ENCODE data around the gene CIAO2B.
A peak's percentile ranks its signal among the peaks of the same experiment; 100 is the strongest.
"Not testable (repeated sequence)": the region's sequence is repeated elsewhere in the genome, so short reads cannot be mapped to it uniquely, and the experiment has no call there.

The CIAO2B gene

DNA sequence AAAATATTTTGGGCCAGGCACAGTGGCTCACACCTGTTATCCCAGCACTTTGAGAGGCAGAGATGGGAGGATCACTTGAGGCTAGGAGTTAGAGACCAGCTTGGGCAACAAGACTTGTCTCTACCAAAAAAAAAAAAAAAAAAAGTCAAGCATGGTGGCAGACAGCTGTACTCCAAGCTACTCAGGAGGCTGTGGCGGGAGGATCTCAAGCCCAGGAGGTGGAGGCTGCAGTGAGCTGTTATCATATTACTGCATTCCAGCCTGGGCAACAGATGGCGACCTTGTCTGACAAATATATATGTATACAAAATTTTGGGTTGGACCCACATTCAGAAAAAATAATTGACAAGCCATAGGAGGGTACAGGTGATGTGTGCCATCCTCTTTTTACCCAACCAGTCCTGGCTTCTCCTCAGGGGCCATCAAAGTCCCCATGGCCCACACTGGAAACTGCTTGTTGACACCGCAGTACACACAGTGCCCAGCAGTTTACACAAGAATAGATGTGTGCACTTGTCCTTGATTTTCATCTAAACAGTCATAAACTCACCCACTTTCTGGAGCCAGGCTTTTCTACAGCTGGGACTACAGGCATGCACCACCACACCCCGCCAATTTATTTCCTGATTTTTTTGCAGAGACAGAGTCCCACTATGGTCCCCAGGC, 2.8 kb upstream of the CIAO2B start:
- peaks cover 29% of the 10 kb centered on the region for H3K4me1 Mint-ChIP-seq

DNA sequence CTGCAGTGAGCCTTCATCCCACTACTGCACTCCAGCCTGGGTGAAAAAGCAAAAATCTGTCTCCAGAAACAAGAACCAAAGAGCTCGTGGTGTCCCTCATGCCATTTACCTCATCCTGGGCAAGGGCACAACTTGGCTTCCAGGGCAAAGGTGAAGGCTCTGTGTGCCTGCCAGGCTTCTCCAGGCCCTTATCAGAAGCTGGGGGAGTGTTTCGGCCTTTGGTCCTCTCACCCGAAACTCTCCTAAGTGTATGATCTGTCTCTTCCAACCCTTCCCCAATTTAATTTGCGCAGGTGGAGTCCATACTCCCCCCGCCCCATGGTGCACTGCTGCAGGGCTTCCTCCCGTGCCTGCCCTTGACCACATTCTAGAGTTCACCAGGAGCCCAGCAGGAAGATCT, 2.3 kb upstream of the CIAO2B start:
- H3K27ac Mint-ChIP-seq = no peak overlapping the region
- H3K36me3 Mint-ChIP-seq (ENCODE audit: low read depth) = peaks cover 23% of the 10 kb centered on the region
- TF ChIP-seq, protein P1, sequence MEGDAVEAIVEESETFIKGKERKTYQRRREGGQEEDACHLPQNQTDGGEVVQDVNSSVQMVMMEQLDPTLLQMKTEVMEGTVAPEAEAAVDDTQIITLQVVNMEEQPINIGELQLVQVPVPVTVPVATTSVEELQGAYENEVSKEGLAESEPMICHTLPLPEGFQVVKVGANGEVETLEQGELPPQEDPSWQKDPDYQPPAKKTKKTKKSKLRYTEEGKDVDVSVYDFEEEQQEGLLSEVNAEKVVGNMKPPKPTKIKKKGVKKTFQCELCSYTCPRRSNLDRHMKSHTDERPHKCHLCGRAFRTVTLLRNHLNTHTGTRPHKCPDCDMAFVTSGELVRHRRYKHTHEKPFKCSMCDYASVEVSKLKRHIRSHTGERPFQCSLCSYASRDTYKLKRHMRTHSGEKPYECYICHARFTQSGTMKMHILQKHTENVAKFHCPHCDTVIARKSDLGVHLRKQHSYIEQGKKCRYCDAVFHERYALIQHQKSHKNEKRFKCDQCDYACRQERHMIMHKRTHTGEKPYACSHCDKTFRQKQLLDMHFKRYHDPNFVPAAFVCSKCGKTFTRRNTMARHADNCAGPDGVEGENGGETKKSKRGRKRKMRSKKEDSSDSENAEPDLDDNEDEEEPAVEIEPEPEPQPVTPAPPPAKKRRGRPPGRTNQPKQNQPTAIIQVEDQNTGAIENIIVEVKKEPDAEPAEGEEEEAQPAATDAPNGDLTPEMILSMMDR (IDR thresholded peaks at IDR 0.05; ENCODE audit: unreplicated experiment in 3 of 3) = no peak
- peaks cover 29% of the 10 kb centered on the region for H3K4me1 Mint-ChIP-seq
- peak overlapping the region; percentile 94 to 99 (median 99) for H3K4me3 Mint-ChIP-seq
- H3K9me3 Mint-ChIP-seq = no peaks in the 10 kb centered on the region
- H3K27me3 Mint-ChIP-seq (ENCODE audit: low read depth) = no peaks in the 10 kb centered on the region

More for the DNA sequence above, 2.8 kb upstream of the CIAO2B start:
- TF ChIP-seq, protein P1 (IDR thresholded peaks at IDR 0.05; ENCODE audit: unreplicated experiment in 3 of 3) = no peak
- H3K27me3 Mint-ChIP-seq (ENCODE audit: low read depth) = no peaks in the 10 kb centered on the region
- H3K4me3 Mint-ChIP-seq = peak overlapping the region; percentile 94 to 99 (median 99)
- H3K9me3 Mint-ChIP-seq = no peaks in the 10 kb centered on the region
- H3K36me3 Mint-ChIP-seq (ENCODE audit: low read depth) = peaks cover 24% of the 10 kb centered on the region
- no peak overlapping the region for H3K27ac Mint-ChIP-seq

DNA sequence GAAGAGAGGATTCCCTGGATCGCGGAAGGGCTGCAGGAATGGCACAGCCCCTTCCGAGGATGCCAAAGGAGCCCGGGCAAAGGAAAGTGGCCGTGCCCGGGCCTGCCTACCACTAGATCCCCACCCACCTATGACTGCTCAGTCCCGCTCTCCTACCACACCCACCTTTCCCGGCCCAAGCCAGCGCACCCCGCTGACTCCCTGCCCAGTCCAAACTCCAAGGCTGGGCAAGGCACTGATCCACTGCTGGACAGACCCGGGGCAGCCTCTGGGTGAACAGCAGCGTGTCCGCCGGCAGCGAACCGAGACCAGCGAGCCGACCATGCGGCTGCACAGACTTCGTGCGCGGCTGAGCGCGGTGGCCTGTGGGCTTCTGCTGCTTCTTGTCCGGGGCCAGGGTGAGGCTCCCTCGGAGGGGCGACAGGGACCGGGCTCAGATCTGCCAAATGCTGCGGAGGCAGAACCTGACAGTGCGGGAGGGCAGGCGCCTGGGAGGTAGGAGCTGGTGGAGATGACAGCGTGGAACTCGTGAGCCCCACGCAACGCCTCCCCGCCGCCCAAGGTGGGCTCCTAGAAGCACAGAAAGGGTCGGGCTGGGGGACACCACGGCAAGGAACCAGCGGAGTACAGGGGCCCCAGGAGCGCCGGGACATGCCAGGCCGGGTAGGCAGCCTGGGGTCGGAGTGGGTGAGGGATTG, 1.3 kb upstream of the CIAO2B start, which contains the start of gene CES2:
TSS of gene CES2 (plus strand) at position 203 of the 698 bp plus-strand sequence. CDS start at position 323, 120 bp downstream.
- Mint-ChIP-seq H3K4me3 (peak within 1 kb of the TSS; percentile 94 to 99 (median 99)), H3K9me3 (no peaks in the 10 kb centered on the region), H3K36me3 (ENCODE audit: low read depth) (peaks cover 22% of the 10 kb centered on the region), H3K27ac (peak within 1 kb of the TSS; percentile 86 to 95 (median 93)), H3K27me3 (ENCODE audit: low read depth) (no peaks in the 10 kb centered on the region), H3K4me1 (peaks cover 29% of the 10 kb centered on the region)
- TF ChIP-seq, protein P1 (IDR thresholded peaks at IDR 0.05; ENCODE audit: unreplicated experiment in 3 of 3) = no peak

DNA sequence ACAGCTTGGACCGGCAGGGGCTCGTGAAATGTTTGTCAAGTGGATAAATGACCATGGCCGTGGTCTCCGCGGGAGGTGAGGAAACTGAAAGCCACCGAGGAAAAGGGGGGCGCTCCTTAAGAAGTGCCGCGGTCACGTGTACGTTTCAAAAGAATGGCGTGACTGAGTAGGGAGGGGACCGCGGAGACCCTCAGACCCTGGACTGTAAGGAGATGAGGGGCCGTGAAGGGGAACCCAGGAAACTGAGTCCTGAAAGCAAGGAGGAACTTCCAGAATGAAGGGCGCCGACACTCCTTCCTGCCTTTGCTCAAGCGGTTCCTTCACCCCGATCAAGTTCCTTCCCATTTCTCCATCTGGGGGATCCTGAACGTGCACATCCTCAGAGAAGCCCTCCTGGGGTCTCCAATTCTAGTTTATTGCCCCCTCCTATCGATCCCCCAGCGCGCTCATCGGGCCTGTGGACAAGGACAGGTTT, 674 bp upstream of the CIAO2B start:
- not testable (repeated sequence) for H3K27me3 Mint-ChIP-seq (ENCODE audit: low read depth); H3K9me3 Mint-ChIP-seq
- peak overlapping the region; percentile 94 to 99 (median 99) for H3K4me3 Mint-ChIP-seq
- H3K36me3 Mint-ChIP-seq (ENCODE audit: low read depth) = peaks cover 20% of the 10 kb centered on the region
- H3K4me1 Mint-ChIP-seq = peaks cover 29% of the 10 kb centered on the region
- H3K27ac Mint-ChIP-seq = peak overlapping the region; percentile 86 to 95 (median 93)

DNA sequence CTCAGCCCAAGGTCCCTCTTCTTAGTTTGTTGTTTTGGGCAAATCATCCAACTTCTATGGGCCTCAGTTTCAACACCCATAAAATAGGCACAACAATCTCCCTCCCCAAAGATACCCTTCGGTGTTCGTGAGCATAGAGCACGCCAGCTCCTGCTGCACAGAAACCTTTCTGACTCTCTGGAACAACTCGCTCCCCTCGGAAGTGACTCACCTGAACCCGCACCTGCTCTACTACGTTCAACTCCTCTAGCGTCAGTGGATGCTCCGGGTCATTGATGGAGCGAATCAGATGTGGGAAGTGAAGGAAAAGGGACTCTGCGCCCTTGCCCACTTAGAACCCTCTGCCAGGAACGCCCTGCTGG, 445 bp downstream of the CIAO2B start:
- Mint-ChIP-seq H3K27me3 (ENCODE audit: low read depth) (no peaks in the 10 kb centered on the region), H3K36me3 (ENCODE audit: low read depth) (peaks cover 17% of the 10 kb centered on the region), H3K9me3 (no peaks in the 10 kb centered on the region), H3K4me3 (peak overlapping the region; percentile 94 to 99 (median 99)), H3K27ac (peak overlapping the region; percentile 86 to 95 (median 93)), H3K4me1 (peaks cover 29% of the 10 kb centered on the region)
- TF ChIP-seq, protein P1 (IDR thresholded peaks at IDR 0.05; ENCODE audit: unreplicated experiment in 3 of 3) = no peak

DNA sequence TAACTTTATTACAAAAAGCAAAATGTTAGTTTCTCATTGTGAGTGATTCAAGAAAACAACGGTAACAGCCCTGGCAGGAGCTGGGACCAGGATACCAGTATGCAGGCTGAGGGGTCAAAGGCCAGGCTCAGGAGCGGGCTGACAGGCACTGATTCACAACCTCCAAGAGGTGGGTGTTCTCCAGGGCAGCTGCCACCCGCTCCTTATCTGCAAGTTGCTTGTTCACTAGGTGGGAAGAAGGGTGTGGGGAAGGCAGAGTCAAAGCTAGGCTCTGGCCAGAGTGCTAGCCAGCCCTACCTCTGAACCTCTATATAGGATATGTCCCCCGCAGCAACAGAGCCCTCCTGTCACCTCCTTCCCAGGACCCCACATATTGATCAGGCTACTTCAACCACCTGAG, 2.1 kb downstream of the CIAO2B start:
- H3K4me1 Mint-ChIP-seq = peaks cover 28% of the 10 kb centered on the region
- H3K4me3 Mint-ChIP-seq = peak overlapping the region; percentile 94 to 99 (median 99)
- peaks cover 10% of the 10 kb centered on the region for H3K36me3 Mint-ChIP-seq (ENCODE audit: low read depth)
- peaks cover 10% of the 10 kb centered on the region for H3K27me3 Mint-ChIP-seq (ENCODE audit: low read depth)
- no peaks in the 10 kb centered on the region for H3K9me3 Mint-ChIP-seq
- H3K27ac Mint-ChIP-seq = no peak overlapping the region
- TF ChIP-seq, protein P1 (IDR thresholded peaks at IDR 0.05; ENCODE audit: unreplicated experiment in 3 of 3) = no peak
